Measurements from ENCODE around the gene RPS6KA1.

Gene RPS6KA1

GRCh38 chr1:26536081-26536480 lies 6.5 kb downstream of the RPS6KA1 start:
- no peak overlapping the region for H3K27ac ChIP-seq (ENCODE audit: low read depth, low read length)
- no peak overlapping the region for H3K9ac ChIP-seq (ENCODE audit: low read length)
- no peak overlapping the region for H3K4me3 ChIP-seq (ENCODE audit: low read length)
- H3K36me3 ChIP-seq (ENCODE audit: control insufficient read depth, insufficient read depth, low read length) = no peaks in the 10 kb centered on the region
- no peaks in the 10 kb centered on the region for H3K27me3 ChIP-seq (ENCODE audit: control insufficient read depth, insufficient read depth, low read length)
- no peaks in the 10 kb centered on the region for H3K4me1 ChIP-seq (ENCODE audit: control insufficient read depth, insufficient read depth, low read length)

- Histone ChIP-seq H3K36me3 (ENCODE audit: control insufficient read depth, insufficient read depth, low read length) (no peaks in the 10 kb centered on the region), H3K4me1 (ENCODE audit: control insufficient read depth, insufficient read depth, low read length) (no peaks in the 10 kb centered on the region), H3K4me3 (ENCODE audit: low read length) (no peak overlapping the region), H3K27me3 (ENCODE audit: control insufficient read depth, insufficient read depth, low read length) (no peaks in the 10 kb centered on the region), H3K9ac (ENCODE audit: low read length) (no peak overlapping the region), H3K27ac (ENCODE audit: low read depth, low read length) (no peak overlapping the region)
These were observed 7.0 kb downstream of the RPS6KA1 start for GRCh38 chr1:26536521-26536920.

GRCh38 chr1:26537951-26538352 lies 8.4 kb downstream of the RPS6KA1 start:
- H3K4me3 ChIP-seq (ENCODE audit: low read length) = no peak overlapping the region
- no peaks in the 10 kb centered on the region for H3K4me1 ChIP-seq (ENCODE audit: control insufficient read depth, insufficient read depth, low read length)
- H3K27ac ChIP-seq (ENCODE audit: low read depth, low read length) = no peak overlapping the region
- H3K9ac ChIP-seq (ENCODE audit: low read length) = no peak overlapping the region
- no peaks in the 10 kb centered on the region for H3K36me3 ChIP-seq (ENCODE audit: control insufficient read depth, insufficient read depth, low read length)
- H3K27me3 ChIP-seq (ENCODE audit: control insufficient read depth, insufficient read depth, low read length) = no peaks in the 10 kb centered on the region

GRCh38 chr1:26538480-26539412 lies 9.2 kb downstream of the RPS6KA1 start:
- H3K36me3 ChIP-seq (ENCODE audit: control insufficient read depth, insufficient read depth, low read length) = no peaks in the 10 kb centered on the region
- H3K27ac ChIP-seq (ENCODE audit: low read depth, low read length) = no peak overlapping the region

GRCh38 chr1:26539722-26540121 lies 10.2 kb downstream of the RPS6KA1 start:
- Histone ChIP-seq H3K4me1 (ENCODE audit: control insufficient read depth, insufficient read depth, low read length) (no peaks in the 10 kb centered on the region), H3K27me3 (ENCODE audit: control insufficient read depth, insufficient read depth, low read length) (no peaks in the 10 kb centered on the region), H3K4me3 (ENCODE audit: low read length) (no peak overlapping the region), H3K36me3 (ENCODE audit: control insufficient read depth, insufficient read depth, low read length) (no peaks in the 10 kb centered on the region), H3K27ac (ENCODE audit: low read depth, low read length) (no peak overlapping the region), H3K9ac (ENCODE audit: low read length) (no peak overlapping the region)

More at GRCh38 chr1:26538480-26539412, 9.2 kb downstream of the RPS6KA1 start:
- H3K27me3 ChIP-seq (ENCODE audit: control insufficient read depth, insufficient read depth, low read length) = no peaks in the 10 kb centered on the region
- no peaks in the 10 kb centered on the region for H3K4me1 ChIP-seq (ENCODE audit: control insufficient read depth, insufficient read depth, low read length)
- H3K4me3 ChIP-seq (ENCODE audit: low read length) = no peak overlapping the region
- H3K9ac ChIP-seq (ENCODE audit: low read length) = no peak overlapping the region

- no peak overlapping the region for H3K9ac ChIP-seq (ENCODE audit: low read length)
- H3K27me3 ChIP-seq (ENCODE audit: control insufficient read depth, insufficient read depth, low read length) = no peaks in the 10 kb centered on the region
- H3K4me1 ChIP-seq (ENCODE audit: control insufficient read depth, insufficient read depth, low read length) = no peaks in the 10 kb centered on the region
- H3K27ac ChIP-seq (ENCODE audit: low read depth, low read length) = no peak overlapping the region
- no peaks in the 10 kb centered on the region for H3K36me3 ChIP-seq (ENCODE audit: control insufficient read depth, insufficient read depth, low read length)
- no peak overlapping the region for H3K4me3 ChIP-seq (ENCODE audit: low read length)
These were observed 10.8 kb downstream of the RPS6KA1 start for GRCh38 chr1:26540351-26540750.

GRCh38 chr1:26541431-26541815 lies 11.9 kb downstream of the RPS6KA1 start:
- Histone ChIP-seq H3K27me3 (ENCODE audit: control insufficient read depth, insufficient read depth, low read length) (no peaks in the 10 kb centered on the region), H3K9ac (ENCODE audit: low read length) (no peak overlapping the region), H3K4me1 (ENCODE audit: control insufficient read depth, insufficient read depth, low read length) (no peaks in the 10 kb centered on the region), H3K27ac (ENCODE audit: low read depth, low read length) (no peak overlapping the region), H3K4me3 (ENCODE audit: low read length) (no peak overlapping the region), H3K36me3 (ENCODE audit: control insufficient read depth, insufficient read depth, low read length) (no peaks in the 10 kb centered on the region)

- Histone ChIP-seq H3K4me3 (ENCODE audit: low read length) (peak overlapping the region; percentile 43), H3K9ac (ENCODE audit: low read length) (no peak overlapping the region), H3K27me3 (ENCODE audit: control insufficient read depth, insufficient read depth, low read length) (no peaks in the 10 kb centered on the region), H3K36me3 (ENCODE audit: control insufficient read depth, insufficient read depth, low read length) (no peaks in the 10 kb centered on the region), H3K27ac (ENCODE audit: low read depth, low read length) (peak overlapping the region; percentile 36), H3K4me1 (ENCODE audit: control insufficient read depth, insufficient read depth, low read length) (no peaks in the 10 kb centered on the region)
These were observed 12.5 kb downstream of the RPS6KA1 start for GRCh38 chr1:26541816-26542711.

GRCh38 chr1:26542771-26543451 lies 13.3 kb downstream of the RPS6KA1 start:
- Histone ChIP-seq H3K4me1 (ENCODE audit: control insufficient read depth, insufficient read depth, low read length) (no peaks in the 10 kb centered on the region), H3K4me3 (ENCODE audit: low read length) (peak overlapping the region; percentile 43), H3K27ac (ENCODE audit: low read depth, low read length) (peak overlapping the region; percentile 36), H3K9ac (ENCODE audit: low read length) (no peak overlapping the region), H3K36me3 (ENCODE audit: control insufficient read depth, insufficient read depth, low read length) (no peaks in the 10 kb centered on the region), H3K27me3 (ENCODE audit: control insufficient read depth, insufficient read depth, low read length) (no peaks in the 10 kb centered on the region)

GRCh38 chr1:26543462-26543861 lies 13.9 kb downstream of the RPS6KA1 start:
- no peaks in the 10 kb centered on the region for H3K36me3 ChIP-seq (ENCODE audit: control insufficient read depth, insufficient read depth, low read length)
- H3K27me3 ChIP-seq (ENCODE audit: control insufficient read depth, insufficient read depth, low read length) = no peaks in the 10 kb centered on the region
- H3K27ac ChIP-seq (ENCODE audit: low read depth, low read length) = peak overlapping the region; percentile 36
- H3K4me3 ChIP-seq (ENCODE audit: low read length) = peak overlapping the region; percentile 43
- H3K4me1 ChIP-seq (ENCODE audit: control insufficient read depth, insufficient read depth, low read length) = no peaks in the 10 kb centered on the region
- no peak overlapping the region for H3K9ac ChIP-seq (ENCODE audit: low read length)

- Histone ChIP-seq H3K4me1 (ENCODE audit: control insufficient read depth, insufficient read depth, low read length) (no peaks in the 10 kb centered on the region), H3K27ac (ENCODE audit: low read depth, low read length) (no peak overlapping the region), H3K36me3 (ENCODE audit: control insufficient read depth, insufficient read depth, low read length) (no peaks in the 10 kb centered on the region), H3K9ac (ENCODE audit: low read length) (no peak overlapping the region), H3K4me3 (ENCODE audit: low read length) (no peak overlapping the region), H3K27me3 (ENCODE audit: control insufficient read depth, insufficient read depth, low read length) (no peaks in the 10 kb centered on the region)
These were observed 14.6 kb downstream of the RPS6KA1 start for GRCh38 chr1:26544126-26544525.

- H3K9ac ChIP-seq (ENCODE audit: low read length) = no peak overlapping the region
- H3K4me3 ChIP-seq (ENCODE audit: low read length) = peak overlapping the region; percentile 58
- H3K27me3 ChIP-seq (ENCODE audit: control insufficient read depth, insufficient read depth, low read length) = no peaks in the 10 kb centered on the region
- H3K4me1 ChIP-seq (ENCODE audit: control insufficient read depth, insufficient read depth, low read length) = no peaks in the 10 kb centered on the region
- no peak overlapping the region for H3K27ac ChIP-seq (ENCODE audit: low read depth, low read length)
- no peaks in the 10 kb centered on the region for H3K36me3 ChIP-seq (ENCODE audit: control insufficient read depth, insufficient read depth, low read length)
These were observed 16.4 kb downstream of the RPS6KA1 start for GRCh38 chr1:26545969-26546323.

Data from rectal smooth muscle tissue (tissue), 1 donor.